Measurements from ENCODE around the gene PROX1.

The PROX1 gene

GRCh38 chr1:214021321-214021720, 33.5 kb downstream of the PROX1 start:
- DNase-seq (ENCODE audit: low read depth in 2 of 2), result no peak

DNA sequence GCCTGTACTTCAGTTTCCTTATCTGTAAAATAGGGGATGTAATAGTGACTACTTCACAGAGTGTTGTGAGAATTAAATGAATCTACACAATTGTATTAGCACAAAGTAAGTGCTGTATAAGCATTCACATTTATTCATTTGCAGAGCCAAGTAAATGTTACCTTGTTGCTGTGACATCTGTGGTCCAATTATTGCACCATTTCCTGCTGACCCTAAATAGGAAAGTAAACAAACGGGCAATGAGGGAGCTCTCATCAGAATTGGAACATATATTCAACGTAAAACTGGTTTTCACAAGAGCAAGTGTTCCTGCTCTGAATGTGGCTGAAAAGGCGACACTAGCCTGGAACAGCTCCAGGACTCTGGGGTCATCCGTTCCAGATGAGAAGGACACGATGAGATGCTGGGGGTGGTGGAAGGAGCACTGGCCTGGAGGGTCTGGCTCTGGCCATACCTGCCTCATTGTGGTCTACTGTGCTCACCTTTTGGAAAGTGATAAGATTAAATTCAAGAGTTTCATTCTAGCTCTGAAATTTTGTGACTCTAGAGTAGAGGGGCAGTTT, 34.5 kb downstream of the PROX1 start:
- no peak for DNase-seq (ENCODE audit: low read depth in 2 of 2)

DNA sequence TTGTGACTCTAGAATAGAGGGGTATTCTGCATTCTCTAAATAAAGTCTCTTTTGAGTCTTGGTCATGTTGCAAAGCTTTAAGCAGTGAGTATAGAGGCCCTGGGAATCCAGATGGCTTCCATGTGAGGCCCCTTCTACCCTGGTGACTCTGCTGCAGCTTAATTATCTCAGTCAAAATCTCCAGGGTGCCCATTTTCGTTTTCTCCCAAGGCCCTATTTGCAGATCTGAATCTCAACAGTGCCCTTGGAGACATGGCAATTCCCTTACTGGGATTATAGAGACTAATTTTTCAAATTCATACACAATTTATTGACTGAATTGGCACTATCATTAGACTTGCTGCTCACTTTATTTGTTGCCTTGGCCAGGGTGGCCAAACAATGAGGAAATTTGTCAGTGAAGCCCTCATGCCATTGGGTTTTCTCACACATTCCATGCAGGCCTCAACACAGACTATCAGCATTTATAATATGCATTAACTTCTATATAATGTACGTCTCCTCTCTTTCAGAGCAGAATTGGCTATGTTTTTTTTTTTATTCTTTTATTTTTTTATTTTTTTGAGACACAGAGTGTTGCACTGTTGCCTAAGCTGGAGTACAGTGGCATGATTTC, 35.1 kb downstream of the PROX1 start:
- DNase-seq (ENCODE audit: low read depth in 2 of 2), result no peak

DNA sequence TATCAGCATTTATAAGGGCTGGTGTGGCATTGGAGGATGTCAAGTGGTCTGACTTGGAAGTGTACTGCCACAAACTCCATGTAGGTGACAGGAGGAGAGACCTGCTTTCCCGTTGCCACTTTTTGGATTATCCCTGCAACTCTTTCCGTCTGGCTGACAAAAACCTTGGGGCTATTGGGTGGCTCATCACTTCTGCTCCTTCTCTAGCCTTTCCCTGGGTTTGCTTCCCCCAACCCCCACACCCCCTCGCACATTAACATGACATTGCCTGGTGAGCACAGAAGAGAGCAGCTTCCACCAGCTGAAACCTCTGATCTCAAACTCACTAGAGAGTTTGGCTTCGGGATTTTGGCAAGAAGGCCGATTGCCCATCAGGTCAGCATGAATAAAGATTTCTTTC, 39.2 kb downstream of the PROX1 start:
- DNase-seq (ENCODE audit: low read depth in 2 of 2), result no peak

GRCh38 chr1:214027498-214027897, 39.7 kb downstream of the PROX1 start:
- no peak for DNase-seq (ENCODE audit: low read depth in 2 of 2)

DNA sequence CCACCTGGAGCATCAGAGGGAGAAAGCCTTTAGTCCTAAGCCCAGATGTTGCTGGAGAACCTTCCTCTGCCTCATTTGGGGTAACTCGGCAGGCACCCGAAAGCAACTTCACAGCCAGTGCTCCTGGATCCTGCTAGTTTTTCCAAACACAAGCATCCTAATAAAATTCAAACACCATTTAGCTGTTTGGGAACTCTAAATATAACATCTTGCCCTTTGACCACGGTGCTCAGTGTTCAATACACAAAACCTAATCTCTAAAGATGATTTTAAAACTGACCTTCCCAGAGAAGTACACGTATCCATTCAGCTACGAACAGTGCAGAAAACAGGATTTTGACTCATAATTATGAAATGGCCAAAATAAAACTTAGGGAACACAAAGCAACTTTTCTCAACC, 40.3 kb downstream of the PROX1 start:
- no peak for DNase-seq (ENCODE audit: low read depth in 2 of 2)

DNA sequence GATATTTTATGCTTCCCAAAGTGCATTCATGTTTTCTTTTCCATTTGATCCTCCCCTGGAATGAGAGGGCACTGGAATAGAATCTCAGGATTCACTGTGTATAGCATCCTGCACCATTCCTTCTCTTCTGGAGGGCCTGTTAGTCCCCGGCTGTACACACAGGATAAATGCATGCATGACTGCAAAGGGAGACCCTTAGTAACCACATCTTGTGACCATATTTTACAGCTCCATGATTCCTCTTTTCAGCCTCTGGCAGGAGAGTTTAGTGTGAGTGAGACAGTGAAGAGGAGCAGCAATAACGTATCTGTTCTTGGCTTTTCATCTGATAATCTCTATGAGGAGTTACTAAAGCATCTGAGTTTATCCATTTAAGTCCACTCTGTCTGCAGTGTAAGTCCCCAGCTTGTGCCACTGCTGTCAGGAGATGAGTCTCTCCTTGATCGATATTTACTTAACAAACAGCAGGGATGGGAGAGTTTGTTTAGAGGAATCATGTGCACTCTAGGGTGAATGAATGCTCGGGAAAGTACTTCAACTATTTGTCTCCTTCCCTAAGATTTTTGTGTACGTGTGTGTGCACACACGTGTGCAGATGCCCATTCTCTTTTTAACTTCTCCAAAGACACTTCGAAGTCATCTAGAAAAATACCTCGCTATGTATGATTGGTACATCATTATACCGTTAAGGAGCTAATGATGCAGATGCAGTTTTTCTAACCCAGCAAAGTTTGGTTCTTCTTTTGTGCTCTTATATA, 41.1 kb downstream of the PROX1 start:
- DNase-seq (ENCODE audit: low read depth in 2 of 2), result no peak

DNA sequence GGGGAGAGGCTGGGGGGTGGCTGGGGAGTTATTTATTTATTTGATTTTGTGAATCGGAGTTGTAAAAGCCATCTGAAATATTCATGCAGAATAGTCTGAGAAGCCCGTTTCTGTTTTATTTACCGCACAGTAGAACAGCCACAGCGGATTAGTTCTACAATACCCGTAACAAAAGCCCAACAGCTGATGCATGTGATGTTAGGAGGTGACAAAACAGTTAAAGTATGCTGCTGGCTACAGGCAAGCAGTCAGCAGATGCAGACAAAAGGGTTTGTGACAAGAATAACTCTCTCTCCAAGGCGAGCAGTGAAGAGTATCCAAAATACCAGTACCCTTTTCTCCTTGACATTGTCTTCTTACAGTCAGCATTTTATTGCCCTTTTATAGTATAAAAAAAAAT, 42.0 kb downstream of the PROX1 start:
- DNase-seq (ENCODE audit: low read depth in 2 of 2), result no peak

DNA sequence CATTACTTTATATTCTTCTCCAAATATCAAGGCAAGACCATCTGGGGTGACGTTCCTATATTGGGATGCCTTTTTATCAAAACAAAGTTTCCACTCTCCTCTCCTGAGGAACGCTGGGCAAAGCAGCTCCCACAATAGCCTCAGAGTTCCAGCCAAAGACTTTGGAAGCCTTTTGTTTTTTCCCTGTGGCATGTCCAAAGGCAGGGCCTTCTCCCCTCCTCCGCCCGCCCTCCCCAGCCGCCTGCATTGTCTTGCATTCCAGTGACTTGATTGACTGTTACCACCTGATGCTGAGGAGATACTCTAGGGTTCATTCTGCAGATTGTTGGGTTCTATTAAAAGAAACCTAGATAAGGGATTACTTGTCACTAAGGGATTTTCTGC, 43.5 kb downstream of the PROX1 start:
- no peak for DNase-seq (ENCODE audit: low read depth in 2 of 2)

DNA sequence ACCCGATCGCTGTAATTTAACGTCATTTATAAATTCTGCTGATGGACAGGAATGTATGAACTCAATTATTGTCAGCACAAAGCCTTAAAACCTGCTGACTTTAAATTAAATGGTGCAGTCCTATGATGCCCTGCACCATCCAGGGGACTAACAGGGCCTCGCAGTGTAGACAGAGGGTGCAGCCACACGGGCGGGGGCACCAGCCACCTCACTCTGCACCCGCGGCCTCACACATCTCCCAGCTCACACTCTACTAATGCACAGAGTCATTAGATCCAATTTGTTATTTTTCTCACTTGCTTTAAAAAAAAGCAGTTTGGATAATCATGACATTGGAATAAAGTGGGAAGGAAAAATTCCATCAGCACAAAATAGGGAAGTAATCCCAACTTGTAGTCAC, 49.7 kb downstream of the PROX1 start:
- DNase-seq (ENCODE audit: low read depth in 2 of 2), result no peak

DNA sequence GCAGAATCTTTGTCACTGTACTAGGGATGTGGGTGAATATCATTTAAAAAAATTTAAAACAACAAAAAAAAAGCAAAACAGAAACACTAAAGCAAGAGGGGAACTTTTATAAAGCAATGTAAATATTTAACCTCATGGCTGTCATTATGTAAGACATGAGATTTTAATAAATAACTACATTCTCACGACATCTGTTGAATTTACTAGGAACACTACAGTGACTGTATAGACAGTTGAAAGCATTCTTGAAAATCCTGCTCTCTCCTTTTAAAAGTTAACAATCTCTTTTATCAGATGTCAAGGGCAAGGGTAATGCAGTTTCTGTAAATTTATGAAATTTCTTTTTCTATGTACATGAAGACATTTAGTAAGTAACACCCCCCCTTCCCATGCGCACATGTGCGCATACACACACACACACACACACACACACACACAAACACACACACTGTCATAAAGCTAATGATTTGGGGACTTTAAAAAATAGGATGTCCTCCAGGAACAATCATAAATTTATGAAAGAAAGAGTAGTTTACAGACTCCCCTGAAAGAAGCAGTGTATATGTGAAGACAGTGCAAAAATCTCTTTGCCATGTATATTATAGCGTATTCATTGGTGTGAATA, 51.7 kb downstream of the PROX1 start:
- no peak for DNase-seq (ENCODE audit: low read depth in 2 of 2)

DNA sequence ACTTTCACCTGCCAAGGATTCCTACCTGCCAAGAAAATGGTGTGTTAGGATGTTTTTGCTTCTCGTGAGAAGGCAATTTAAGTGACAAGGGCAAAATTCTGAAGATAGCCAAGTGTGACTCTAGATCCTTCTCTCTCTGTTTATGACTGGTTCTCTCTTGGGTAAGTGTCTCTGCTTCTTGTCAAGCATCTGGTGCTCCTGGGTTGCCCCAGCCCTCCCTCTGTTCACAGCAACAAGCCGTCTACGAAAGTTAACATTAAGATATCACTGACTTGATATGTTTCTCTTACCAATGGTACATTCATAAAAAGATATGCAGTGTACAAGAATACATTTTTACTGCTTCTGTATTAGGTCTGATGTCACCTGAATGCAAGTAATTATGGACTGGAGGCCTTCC, 55.4 kb downstream of the PROX1 start:
- no peak for DNase-seq (ENCODE audit: low read depth in 2 of 2)

DNA sequence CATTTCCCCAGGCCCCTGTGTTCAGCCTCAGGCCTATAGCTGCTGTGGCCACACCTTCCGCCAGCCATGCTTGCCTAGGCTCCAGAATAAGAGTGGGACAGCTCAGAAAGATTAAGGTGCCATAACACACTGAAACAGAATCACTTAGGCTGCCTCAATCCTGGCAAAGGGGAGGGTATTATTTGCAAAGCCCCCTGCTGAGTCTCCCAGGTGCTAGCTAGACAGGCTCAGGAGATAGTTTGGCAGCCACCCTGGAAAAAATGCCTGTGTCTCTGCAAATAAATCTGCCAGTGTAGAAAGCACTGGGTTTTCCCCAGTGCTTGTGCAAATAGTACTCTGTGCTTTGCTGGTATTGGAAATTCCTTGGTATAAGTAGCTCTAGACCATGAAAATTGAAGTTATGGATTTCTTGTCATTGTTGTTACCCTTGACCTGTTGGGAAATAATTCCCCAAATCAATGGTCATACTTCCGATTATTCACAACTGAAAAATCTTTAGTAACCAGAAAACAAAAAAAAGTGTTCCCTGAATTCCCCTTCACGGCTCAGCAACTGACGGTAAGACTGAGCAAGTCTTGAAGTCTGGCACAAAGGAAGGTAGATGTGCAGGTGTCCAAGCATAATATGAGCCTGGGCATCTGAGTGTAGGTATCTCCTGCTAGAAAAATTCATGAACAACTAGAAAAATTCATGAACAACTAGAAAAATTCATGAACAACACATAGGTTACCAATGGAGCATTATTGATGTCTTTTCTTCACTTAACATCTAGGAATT, 56.9 kb downstream of the PROX1 start:
- no peak for DNase-seq (ENCODE audit: low read depth in 2 of 2)

GRCh38 chr1:214050513-214051401, 63.0 kb downstream of the PROX1 start:
- no peak for DNase-seq (ENCODE audit: low read depth in 2 of 2)

DNA sequence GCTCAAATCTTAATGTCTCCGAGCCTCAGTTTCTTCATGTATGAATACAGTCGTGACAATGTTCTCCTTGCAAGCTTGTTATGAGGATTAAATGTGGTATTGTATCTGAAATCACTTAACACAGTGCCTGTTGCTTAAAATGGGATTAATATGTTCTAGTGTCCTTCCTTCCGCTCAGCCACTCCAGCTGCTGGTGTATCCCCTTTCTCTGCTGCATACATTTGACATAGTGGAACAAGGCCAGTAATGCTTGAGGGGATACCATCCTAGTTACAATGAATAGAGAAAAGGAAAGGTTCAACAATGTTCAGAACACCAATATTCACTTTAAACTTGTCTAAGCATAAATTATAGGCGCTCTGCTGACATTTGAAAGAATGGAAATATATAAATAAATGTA, 64.0 kb downstream of the PROX1 start:
- no peak for DNase-seq (ENCODE audit: low read depth in 2 of 2)

DNA sequence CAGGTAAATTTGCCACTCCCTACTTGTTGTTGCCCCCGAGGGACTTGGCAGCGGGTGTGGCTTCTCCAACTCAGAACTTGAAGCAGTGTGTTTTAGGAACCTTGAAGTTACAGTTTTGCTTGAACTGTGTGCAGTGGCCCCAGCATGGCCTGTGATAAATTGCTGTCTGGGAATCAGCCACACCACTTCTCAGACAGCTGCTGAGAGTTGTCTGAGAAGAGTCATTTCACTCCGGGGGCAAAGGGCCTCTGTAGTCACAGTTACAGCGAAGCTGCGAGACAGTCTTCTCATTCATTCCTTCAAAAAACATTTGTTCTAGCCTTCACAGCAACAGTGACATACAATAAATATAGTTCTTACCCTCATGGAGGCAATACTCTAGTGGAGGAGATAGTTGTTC, 70.3 kb downstream of the PROX1 start:
- DNase-seq (ENCODE audit: low read depth in 2 of 2), result no peak

DNA sequence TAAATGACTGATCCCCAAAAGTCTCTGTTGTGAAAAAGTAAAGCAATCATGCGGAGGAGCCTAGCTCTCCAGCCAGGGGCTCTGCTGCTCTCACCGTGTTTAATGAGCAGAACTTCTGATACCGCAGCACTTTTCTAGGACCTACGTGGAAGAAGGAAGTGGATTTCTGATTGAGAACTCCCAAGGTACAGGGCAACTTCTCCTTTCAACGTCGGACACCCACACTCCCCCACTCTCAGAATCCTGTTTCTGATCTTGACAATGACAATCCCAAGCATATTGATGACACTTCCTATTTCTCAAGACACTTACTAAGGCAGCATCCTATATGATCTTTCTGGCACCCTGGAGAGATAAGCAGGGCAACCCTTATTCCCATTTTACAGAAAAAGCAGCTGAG, 78.4 kb downstream of the PROX1 start:
- no peak for DNase-seq (ENCODE audit: low read depth in 2 of 2)

DNA sequence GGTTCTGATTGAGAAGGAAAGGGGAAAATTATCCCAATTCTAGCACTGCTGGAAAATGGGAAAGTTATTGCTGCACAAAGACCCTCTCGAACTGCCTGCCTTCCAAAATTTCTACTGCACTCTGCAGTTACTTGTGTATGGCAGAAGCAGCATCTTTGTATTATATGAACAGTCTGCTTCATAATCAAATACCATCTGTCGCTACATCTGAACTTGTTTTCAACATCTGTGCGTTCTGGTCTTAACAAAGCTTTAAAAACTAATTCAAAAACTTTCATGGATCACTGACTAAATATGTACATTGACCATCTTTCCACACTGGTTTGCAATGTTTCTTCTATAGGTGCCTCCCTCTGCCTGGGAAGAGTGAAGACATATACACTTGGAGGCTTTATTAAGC, 79.2 kb downstream of the PROX1 start:
- no peak for DNase-seq (ENCODE audit: low read depth in 2 of 2)

GRCh38 chr1:214067397-214067796, 79.6 kb downstream of the PROX1 start:
- no peak for DNase-seq (ENCODE audit: low read depth in 2 of 2)

GRCh38 chr1:214067853-214068703, 80.3 kb downstream of the PROX1 start:
- DNase-seq (ENCODE audit: low read depth in 2 of 2), result no peak
